PFSK-1 (cell line): ENCODE measurements around the gene MAOA.

Source experiments
- FOXP2 ChIP-seq: optimal IDR thresholded peaks from 2 replicates; pipeline ENCODE3; 2011; ENCODE audit warnings: borderline replicate concordance, control low read depth, inconsistent platforms; ENCODE audit not compliant: insufficient read depth; ENCODE audit errors: extremely low read length, extremely low read depth
- POLR2AphosphoS5 ChIP-seq: IDR thresholded peaks from 2 replicates; pipeline ENCODE4 v1.6.1; 2012; ENCODE audit warnings: low read depth, mild to moderate bottlenecking, control low read depth, low read length, moderate library complexity
- SIN3A ChIP-seq: IDR thresholded peaks from 2 replicates; pipeline ENCODE4 v1.6.1; 2012; ENCODE audit warnings: mild to moderate bottlenecking, low read length, moderate library complexity, borderline replicate concordance; ENCODE audit not compliant: insufficient read depth
- TAF1 ChIP-seq: IDR thresholded peaks from 2 replicates; pipeline ENCODE4 v1.6.1; 2012; ENCODE audit warnings: low read length, control low read depth, borderline replicate concordance; ENCODE audit not compliant: insufficient read depth
- TF ChIP-seq, protein P1 (sequence below), 2 experiments: IDR thresholded peaks; 2 replicates each; pipeline versions ENCODE4 v1.6.1 to v1.8.0; 2011 to 2012; ENCODE audit warnings: low read depth in 2 of 2, low read length in 2 of 2, control low read depth in 1 of 2, inconsistent platforms in 1 of 2, mild to moderate bottlenecking in 1 of 2, moderate library complexity in 1 of 2; ENCODE audit not compliant: insufficient read depth in 1 of 2

MAOA gene

DNA sequence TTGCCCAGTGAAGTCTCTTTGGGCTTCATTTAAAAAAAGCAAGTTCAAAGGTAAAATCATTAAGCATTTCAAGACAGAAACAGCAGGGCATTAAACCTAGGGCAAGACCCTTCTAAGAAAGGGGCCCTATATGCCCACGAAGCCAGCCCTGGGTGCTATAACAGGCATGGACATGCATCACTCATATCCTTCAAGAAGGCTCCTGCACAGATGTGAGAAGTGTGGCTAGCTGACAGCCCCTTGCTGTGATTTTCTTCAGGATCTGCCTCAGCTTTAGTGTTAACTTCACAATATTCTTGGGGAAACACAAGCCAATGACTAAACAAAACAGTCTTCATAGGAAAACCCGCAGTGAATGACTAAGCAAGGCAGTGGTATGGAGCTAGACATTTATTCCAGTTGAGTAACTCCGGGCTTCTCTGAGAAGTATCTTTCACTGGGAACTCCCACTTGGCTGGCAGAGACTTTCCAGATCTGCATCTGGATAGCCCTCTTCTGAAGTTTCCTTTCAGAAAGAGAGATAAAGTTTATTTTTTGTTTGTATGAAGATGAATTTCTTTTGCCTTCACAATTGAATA is 11.9 kb upstream of the MAOA start:
- TF ChIP-seq TAF1, result no peak
- no peak for TF ChIP-seq FOXP2
- TF ChIP-seq, protein P1, sequence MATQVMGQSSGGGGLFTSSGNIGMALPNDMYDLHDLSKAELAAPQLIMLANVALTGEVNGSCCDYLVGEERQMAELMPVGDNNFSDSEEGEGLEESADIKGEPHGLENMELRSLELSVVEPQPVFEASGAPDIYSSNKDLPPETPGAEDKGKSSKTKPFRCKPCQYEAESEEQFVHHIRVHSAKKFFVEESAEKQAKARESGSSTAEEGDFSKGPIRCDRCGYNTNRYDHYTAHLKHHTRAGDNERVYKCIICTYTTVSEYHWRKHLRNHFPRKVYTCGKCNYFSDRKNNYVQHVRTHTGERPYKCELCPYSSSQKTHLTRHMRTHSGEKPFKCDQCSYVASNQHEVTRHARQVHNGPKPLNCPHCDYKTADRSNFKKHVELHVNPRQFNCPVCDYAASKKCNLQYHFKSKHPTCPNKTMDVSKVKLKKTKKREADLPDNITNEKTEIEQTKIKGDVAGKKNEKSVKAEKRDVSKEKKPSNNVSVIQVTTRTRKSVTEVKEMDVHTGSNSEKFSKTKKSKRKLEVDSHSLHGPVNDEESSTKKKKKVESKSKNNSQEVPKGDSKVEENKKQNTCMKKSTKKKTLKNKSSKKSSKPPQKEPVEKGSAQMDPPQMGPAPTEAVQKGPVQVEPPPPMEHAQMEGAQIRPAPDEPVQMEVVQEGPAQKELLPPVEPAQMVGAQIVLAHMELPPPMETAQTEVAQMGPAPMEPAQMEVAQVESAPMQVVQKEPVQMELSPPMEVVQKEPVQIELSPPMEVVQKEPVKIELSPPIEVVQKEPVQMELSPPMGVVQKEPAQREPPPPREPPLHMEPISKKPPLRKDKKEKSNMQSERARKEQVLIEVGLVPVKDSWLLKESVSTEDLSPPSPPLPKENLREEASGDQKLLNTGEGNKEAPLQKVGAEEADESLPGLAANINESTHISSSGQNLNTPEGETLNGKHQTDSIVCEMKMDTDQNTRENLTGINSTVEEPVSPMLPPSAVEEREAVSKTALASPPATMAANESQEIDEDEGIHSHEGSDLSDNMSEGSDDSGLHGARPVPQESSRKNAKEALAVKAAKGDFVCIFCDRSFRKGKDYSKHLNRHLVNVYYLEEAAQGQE (IDR thresholded peaks at IDR 0.05; ENCODE audit: insufficient read depth in 1 of 2, low read depth in 2 of 2, low read length in 2 of 2), result no peak
- TF ChIP-seq SIN3A, result no peak
- TF ChIP-seq POLR2AphosphoS5, result no peak

DNA sequence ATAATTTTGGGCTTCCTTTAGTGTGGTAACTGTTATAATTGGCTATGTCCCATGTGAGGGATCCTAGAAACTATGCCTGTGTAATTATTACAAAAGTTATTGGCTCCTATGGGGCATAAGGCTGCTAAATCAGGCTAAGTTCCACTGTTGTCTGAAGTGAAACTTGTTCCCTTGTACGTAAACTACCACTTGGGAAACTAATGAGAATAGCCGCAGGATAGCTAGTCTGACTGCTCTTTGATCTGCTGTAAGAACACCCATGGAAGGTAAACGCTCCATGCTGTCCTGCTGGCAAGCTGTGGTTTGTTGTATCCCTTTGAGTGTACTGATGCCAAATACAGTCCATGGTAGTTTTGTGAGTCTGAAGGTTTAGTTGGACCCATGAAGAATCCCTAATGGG is 9.3 kb upstream of the MAOA start:
- no peak for TF ChIP-seq TAF1
- TF ChIP-seq, protein P1 (IDR thresholded peaks at IDR 0.05; ENCODE audit: insufficient read depth in 1 of 2, low read depth in 2 of 2, low read length in 2 of 2), result no peak
- TF ChIP-seq FOXP2, result no peak
- no peak for TF ChIP-seq SIN3A
- TF ChIP-seq POLR2AphosphoS5, result no peak

DNA sequence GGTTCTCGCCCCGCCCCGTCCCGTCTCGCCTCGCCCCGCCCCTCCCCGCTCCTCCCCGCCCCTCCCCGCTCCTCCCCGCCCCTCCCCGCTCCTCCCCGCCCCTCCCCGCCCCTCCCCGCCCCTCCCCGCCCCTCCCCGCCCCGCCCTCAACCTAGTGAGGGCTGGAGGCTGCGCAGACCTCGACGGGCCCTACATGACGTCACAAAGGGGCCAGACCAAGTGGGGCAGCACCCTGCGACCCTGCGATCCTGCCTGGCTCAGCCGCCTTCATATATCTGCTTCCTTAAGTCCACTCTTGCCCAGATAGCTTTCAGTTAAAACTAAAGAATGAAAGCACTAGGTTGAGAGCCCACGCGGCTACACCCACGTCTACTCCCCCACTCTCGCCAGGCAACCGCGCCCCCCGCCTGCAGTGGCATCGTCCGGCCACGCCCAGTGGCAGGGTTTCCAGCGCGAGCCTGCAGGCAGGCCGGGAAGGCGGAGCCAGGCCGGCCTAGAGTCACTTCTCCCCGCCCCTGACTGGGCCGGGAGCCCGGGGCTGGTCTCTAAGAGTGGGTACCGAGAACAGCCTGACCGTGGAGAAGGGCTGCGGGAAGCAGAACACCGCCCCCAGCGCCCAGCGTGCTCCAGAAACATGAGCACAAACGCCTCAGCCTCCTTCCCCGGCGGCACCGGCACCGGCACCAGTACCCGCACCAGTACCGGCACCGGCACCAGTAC is 1.5 kb upstream of the MAOA start:
- TF ChIP-seq SIN3A (no peak), TAF1 (0 out of 2 replicates have a peak, but pooled peaks have one; percentile 26)

DNA sequence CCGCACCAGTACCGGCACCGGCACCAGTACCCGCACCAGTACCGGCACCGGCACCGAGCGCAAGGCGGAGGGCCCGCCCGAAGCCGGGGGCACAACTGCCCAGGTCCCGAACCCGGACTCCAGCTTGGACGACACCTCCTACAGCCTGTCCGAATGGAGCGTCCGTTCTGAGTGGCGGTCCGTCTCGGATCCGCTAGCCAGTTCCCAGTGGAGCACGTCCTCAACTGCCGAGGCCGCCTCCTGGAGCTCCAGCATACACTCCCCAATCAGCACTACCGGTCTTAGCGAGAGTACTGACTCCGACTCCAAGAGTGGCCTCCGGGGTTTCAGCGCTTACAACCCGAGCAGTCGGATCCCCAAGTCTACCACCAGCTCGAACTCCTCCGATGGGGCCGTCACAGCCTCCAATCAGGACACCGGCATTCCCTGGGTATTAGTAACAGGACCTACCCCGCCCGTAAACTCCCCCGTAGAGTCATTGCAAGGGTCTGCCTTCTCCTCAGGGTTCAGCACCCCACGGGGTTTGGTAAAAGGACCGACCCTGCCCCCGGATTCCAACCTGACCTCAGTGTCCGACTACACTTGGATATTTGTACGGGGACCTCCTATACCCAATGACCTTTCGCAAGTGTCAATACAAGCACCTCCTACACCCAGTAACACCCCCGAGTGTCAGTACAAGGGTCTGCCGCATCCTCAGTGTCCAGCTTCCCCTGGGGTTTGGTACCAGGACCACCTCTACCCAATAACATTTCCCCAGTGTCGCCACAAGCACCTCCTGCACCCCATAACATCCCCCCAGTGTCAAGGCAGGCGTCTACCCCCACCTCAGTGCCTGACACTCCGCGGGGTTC is 721 bp upstream of the MAOA start:
- TF ChIP-seq FOXP2, result no peak
- TF ChIP-seq TAF1, result no peak
- TF ChIP-seq POLR2AphosphoS5, result no peak

DNA sequence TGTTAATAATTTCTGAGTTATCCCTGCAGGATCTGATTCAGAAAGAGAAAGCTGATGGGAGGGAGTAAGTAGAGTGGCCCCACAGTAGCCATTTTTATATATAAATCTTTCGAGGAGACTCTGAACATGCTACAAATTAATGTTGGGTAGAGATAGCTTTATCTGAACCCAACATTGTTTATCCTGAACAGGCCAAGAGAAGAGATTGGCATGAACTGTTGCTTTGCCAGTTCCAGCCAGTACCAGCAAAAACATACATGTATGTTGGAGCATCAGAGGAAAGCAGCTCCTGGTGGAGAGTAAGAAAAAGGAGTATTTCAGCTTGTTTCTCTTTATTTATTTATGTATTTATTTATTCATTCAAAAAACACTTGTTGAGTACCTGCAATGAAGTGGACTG is 1.6 kb downstream of the MAOA start:
- TF ChIP-seq FOXP2 (no peak), POLR2AphosphoS5 (no peak), TAF1 (no peak), SIN3A (no peak)
- TF ChIP-seq, protein P1 (IDR thresholded peaks at IDR 0.05; ENCODE audit: insufficient read depth in 1 of 2, low read depth in 2 of 2, low read length in 2 of 2), result no peak
